ENCODE results near the gene C14orf119.

C14orf119 gene

DNA sequence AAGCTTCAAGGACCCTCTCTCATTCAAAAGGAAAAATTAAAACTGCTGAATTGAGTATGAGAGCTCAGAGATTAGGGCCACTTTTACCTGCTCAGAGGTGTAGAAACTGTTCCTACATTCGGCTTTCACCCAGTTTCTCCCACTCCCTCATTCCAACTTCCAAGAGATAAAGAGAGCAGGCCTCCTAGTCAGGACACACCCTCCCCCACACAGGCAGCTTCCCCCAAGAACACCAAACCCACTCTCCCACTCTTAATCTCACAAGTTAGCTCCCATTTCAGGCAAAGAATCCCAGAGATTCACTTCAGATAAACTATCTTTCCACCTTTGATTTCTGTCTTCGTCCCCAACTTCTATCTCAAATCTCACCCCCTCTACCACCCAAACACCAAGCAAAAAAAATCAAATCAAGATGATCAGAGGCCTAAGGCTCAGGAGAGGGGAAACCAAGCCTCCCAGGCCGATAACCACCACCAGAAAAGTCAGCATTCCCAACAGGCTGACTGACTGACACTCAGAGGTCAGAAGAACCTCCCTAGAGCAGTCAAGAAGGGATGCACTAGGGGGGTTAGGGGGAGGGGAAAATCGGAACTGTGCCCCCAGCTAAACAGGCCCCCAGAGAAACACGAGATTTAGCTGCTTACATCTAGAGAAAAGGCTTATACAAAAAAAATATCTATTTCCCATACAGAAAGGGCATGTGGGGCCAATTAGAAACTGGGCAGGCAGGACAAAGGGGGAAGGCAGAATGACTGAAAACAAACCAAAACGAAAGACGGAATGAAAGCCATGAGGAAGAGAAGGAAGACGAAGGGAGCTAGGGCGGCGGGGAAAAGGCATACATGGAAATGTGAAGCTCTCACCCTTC lies 24.8 kb upstream of the C14orf119 start:
- peak overlapping the region; percentile 89 for H3K4me3 ChIP-seq

DNA sequence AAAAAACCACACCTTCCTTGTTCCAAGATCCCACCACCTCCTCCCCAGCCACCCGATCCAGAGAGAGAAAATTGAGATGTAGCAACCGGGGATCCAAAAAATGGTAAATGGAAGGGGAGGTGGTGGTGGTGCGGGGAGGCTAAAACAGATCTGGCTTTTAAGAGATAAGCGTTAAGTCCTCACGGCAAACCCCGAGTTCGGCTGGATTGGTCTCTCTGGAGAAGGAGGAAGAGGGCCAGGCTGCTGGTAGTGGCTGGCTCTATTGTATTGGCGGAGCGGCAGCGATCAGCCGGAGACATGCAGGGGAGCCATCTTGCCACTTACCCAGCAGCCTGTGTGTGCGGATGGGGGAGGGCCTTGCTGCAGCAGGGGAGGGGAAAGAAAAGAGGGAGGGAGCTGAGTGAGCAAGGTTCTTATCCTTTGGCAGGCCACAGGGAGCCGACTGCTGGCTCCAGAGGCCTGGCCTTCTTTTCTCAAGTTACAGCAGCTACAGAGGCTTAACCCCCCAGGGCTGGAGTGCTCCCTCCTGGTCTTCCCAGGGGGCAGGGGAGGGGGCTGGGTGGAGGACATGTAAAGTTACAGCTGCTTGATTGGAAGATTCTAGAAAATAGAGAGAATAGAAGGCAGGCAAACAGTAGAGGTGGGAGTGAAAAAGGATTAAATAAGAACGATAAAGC lies 23.9 kb upstream of the C14orf119 start:
- Histone ChIP-seq H3K4me3 (peak overlapping the region; percentile 89), H3K36me3 (peaks cover 75% of the 10 kb centered on the region)

More for the DNA sequence above, 24.8 kb upstream of the C14orf119 start:
- Histone ChIP-seq H3K4me1 (peaks cover 41% of the 10 kb centered on the region), H3K4me2 (peak overlapping the region; percentile 95), H3K27me3 (no peaks in the 10 kb centered on the region), H3K9ac (peak overlapping the region; percentile 97), H4K20me1 (peaks cover 61% of the 10 kb centered on the region), H3K27ac (peak overlapping the region; percentile 94), H3K36me3 (peaks cover 75% of the 10 kb centered on the region), H3K9me3 (no peaks in the 10 kb centered on the region)
- TF ChIP-seq Cebpa-rat (IDR thresholded peaks at IDR 0.05): no peak

DNA sequence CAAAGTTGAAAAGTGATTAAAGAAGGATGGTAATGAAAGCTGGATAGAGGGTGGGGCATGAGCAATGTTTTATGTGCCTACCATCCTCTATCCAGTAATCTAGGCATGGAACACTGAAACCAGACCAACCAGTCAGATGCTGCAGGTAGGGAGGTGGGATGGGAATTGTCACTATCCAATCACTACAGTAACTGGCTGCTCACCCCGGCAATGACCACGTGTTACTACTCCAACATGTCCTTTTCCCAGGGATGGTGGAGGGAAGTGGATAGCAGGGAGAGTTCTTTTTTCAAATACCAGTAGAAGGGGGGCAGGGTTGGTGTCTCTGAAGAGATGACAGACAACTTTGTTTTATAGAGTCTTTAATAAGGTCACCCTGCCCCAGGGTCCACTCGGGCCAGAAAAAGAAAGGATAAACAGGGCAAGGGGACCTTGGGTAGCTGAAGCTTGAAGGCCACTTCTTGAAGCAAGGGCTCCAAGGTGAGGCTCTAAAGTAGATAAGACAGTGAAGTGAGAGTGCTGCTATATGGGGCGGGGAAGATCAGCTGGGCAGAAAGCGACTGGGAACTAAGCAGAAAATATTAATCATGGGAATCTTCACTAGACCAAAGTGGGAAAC lies 23.3 kb upstream of the C14orf119 start:
- Histone ChIP-seq H3K9me3 (no peaks in the 10 kb centered on the region), H3K27me3 (no peaks in the 10 kb centered on the region), H3K4me2 (peak overlapping the region; percentile 95), H3K36me3 (peaks cover 75% of the 10 kb centered on the region), H3K4me3 (peak overlapping the region; percentile 89), H3K9ac (peak overlapping the region; percentile 97), H3K27ac (peak overlapping the region; percentile 94), H3K4me1 (peaks cover 41% of the 10 kb centered on the region), H4K20me1 (peaks cover 58% of the 10 kb centered on the region)
- TF ChIP-seq Cebpa-rat (IDR thresholded peaks at IDR 0.05): no peak

More for the DNA sequence above, 23.9 kb upstream of the C14orf119 start:
- Histone ChIP-seq H3K27ac (peak overlapping the region; percentile 94), H3K4me2 (peak overlapping the region; percentile 95), H3K9me3 (no peaks in the 10 kb centered on the region), H3K4me1 (peaks cover 41% of the 10 kb centered on the region), H3K9ac (peak overlapping the region; percentile 97), H4K20me1 (peaks cover 58% of the 10 kb centered on the region), H3K27me3 (no peaks in the 10 kb centered on the region)
- no peak for TF ChIP-seq Cebpa-rat (IDR thresholded peaks at IDR 0.05)

DNA sequence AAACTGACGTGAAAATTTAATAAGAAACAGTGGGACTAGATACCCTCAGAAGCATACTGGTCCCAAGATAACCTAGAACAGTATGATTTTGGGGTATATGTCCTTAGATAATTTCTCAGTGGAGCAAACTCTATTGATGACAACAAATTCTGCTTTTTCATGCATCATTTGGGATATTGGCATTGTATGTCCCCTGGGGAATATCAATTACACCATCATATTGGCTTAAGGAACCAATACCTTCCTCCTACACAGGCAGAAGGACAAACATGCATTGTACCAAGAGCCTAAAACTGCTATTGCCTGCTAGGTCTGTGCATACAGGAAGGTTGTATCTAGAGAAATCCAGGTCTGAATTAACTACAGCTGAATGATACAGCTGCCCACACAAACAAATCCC lies 20.4 kb upstream of the C14orf119 start:
- Histone ChIP-seq H3K4me1 (peaks cover 23% of the 10 kb centered on the region), H3K9me3 (no peaks in the 10 kb centered on the region), H3K4me2 (no peak overlapping the region), H3K27ac (no peak overlapping the region), H3K4me3 (no peak overlapping the region), H3K36me3 (peaks cover 81% of the 10 kb centered on the region), H4K20me1 (peaks cover 58% of the 10 kb centered on the region), H3K9ac (no peak overlapping the region), H3K27me3 (no peaks in the 10 kb centered on the region)
- no peak for TF ChIP-seq Cebpa-rat (IDR thresholded peaks at IDR 0.05)

DNA sequence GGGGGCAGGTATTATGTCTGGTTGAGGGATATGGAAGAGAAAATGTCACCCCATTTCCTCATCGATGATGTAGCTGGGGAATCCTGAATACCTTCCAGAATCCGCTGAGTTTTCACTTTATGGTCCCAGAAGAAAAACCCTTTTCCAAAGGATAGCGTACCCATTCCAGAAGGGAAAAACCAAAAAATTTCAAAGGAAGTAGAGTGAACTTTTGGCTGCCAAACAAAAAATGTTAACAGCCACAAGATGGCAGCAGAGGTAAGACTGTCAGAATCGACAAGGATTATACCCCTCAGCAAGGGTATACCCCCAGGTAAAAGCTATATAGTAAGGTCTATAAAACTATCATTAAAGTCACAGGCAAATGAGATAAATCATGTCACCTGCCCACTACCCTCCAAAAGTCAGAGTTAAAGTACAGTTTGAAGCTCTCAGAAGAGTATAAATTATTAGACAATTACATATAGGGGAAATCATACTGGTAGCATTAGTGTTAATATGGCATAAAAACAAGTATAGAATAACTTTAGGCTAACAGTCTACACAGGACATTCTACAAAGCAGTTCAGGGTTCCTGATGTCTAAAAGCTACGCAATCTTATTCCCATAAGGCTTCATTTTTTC lies 18.4 kb upstream of the C14orf119 start:
- Histone ChIP-seq H3K9me3 (no peaks in the 10 kb centered on the region), H3K36me3 (peaks cover 100% of the 10 kb centered on the region), H3K4me3 (no peak overlapping the region), H3K9ac (no peak overlapping the region), H3K27me3 (no peaks in the 10 kb centered on the region), H4K20me1 (peaks cover 48% of the 10 kb centered on the region), H3K27ac (no peak overlapping the region), H3K4me2 (no peak overlapping the region), H3K4me1 (peaks cover 12% of the 10 kb centered on the region)
- TF ChIP-seq Cebpa-rat (IDR thresholded peaks at IDR 0.05): no peak

DNA sequence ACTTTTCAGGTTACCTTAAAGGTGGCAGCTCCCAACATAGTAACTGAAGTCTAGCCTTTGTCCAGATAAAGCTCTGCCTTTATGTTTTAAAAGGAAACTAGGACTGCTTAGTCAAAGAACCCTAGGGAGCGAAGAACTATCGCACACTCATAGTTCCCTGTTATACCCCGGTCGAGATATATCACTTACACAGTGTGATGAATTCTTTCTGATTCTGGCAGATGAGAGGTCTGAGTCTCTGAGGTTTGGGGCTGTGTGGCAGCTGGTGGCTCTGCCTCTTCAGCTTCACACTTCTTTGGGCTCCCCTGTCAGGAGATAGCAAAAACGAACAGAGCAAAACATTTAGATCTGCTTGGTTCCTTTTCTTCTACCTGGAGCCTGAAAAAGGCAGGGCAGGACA lies 17.3 kb upstream of the C14orf119 start:
- peaks cover 100% of the 10 kb centered on the region for H3K36me3 ChIP-seq
- H3K4me2 ChIP-seq: no peak overlapping the region
- H4K20me1 ChIP-seq: peaks cover 43% of the 10 kb centered on the region
- no peak overlapping the region for H3K27ac ChIP-seq
- no peak for TF ChIP-seq Cebpa-rat (IDR thresholded peaks at IDR 0.05)
- no peak overlapping the region for H3K9ac ChIP-seq
- no peaks in the 10 kb centered on the region for H3K27me3 ChIP-seq
- H3K4me1 ChIP-seq: 0 out of 2 replicates have a peak, but pooled peaks cover 1% of the 10 kb centered on the region
- H3K4me3 ChIP-seq: no peak overlapping the region
- H3K9me3 ChIP-seq: no peaks in the 10 kb centered on the region

DNA sequence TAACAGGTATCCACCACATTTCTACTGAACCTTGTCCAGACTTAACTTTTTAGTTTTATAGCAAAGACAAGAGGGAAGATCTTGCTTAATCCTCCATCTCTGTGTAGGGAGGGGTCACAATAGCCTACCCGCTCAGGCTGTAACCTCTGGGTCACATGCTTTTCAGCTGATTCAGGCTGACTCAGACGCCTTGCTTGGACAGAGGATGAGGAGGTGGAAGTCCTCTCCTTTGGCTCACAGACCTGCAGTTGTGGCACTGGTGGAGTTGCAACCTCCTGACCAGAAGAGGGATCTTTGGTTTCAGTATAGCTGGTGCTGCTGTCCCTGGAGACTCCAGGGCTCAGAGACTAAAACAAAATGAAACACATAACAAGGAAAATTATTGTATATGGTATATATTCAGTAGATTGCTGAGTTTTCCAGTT lies 16.6 kb upstream of the C14orf119 start:
- H3K4me3 ChIP-seq: no peak overlapping the region
- H3K27ac ChIP-seq: no peak overlapping the region
- no peak overlapping the region for H3K9ac ChIP-seq
- TF ChIP-seq Cebpa-rat (IDR thresholded peaks at IDR 0.05): no peak
- no peaks in the 10 kb centered on the region for H3K27me3 ChIP-seq
- peaks cover 100% of the 10 kb centered on the region for H3K36me3 ChIP-seq
- no peaks in the 10 kb centered on the region for H3K4me1 ChIP-seq
- H3K4me2 ChIP-seq: no peak overlapping the region
- H3K9me3 ChIP-seq: no peaks in the 10 kb centered on the region
- H4K20me1 ChIP-seq: peaks cover 43% of the 10 kb centered on the region

DNA sequence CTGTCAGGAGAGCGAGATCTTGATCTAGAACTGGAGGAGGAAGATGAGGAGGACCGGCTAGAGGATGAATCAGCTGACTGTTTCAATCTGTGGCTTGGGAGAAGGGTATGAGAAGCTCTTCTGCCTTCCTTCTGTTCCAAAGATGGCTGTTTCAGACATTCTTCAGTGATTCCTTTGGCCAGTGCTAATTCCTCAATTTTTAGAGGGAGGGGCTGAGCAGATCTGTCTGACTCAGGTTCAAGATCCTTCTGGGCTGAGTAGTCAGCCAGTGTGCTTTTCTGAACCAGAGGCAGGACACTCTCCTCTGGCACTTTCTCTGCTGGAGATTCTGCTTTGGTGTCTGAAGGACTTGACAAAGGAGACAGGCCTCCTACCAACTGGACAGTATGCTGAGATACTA lies 15.6 kb upstream of the C14orf119 start:
- no peaks in the 10 kb centered on the region for H3K9me3 ChIP-seq
- H3K9ac ChIP-seq: no peak overlapping the region; the same call in 1 of the 2 replicates
- H3K27ac ChIP-seq: no peak overlapping the region
- no peak for TF ChIP-seq Cebpa-rat (IDR thresholded peaks at IDR 0.05)
- peaks cover 100% of the 10 kb centered on the region for H3K36me3 ChIP-seq
- no peak overlapping the region for H3K4me2 ChIP-seq
- peaks cover 44% of the 10 kb centered on the region for H4K20me1 ChIP-seq
- H3K4me3 ChIP-seq: no peak overlapping the region
- H3K27me3 ChIP-seq: no peaks in the 10 kb centered on the region
- H3K4me1 ChIP-seq: no peaks in the 10 kb centered on the region

DNA sequence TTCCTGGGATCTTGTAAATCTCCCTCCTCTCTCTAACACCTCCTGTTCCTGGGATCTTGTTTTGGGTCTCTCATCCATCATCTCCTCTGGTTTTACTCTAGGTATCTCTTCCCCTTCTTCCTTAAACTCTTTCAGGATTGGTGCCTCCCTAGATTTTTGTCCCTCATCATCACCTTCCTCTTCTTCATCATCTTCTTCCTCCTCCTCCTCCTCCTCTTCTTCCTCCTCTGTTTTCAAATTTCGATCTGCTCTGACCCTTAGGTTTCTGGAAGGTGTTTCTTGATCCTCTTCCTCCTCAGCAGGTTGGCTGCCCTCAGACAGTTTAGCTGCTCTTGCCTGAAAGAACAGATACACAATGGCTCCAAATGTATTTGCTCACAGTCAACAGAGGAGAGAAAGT lies 14.8 kb upstream of the C14orf119 start:
- no peak for TF ChIP-seq Cebpa-rat (IDR thresholded peaks at IDR 0.05)
- H4K20me1 ChIP-seq: peaks cover 52% of the 10 kb centered on the region
- H3K36me3 ChIP-seq: peaks cover 100% of the 10 kb centered on the region
- no peaks in the 10 kb centered on the region for H3K27me3 ChIP-seq
- H3K27ac ChIP-seq: no peak overlapping the region
- no peak overlapping the region; the same call in 1 of the 2 replicates for H3K9ac ChIP-seq
- H3K4me3 ChIP-seq: no peak overlapping the region
- H3K9me3 ChIP-seq: no peaks in the 10 kb centered on the region
- no peak overlapping the region for H3K4me2 ChIP-seq
- no peaks in the 10 kb centered on the region for H3K4me1 ChIP-seq
